Body of pancreas (tissue), 4 donors: Measurements from ENCODE around the gene KHK. TPM values are rescaled to one million over a fixed set of nuclear protein-coding genes. Genes with fewer than 3 reads are reported as not detected.

Experiments
- ATAC-seq: fragments of 150-250 bp; one replicate; pipeline ENCODE4 v1.9.1; 2016
- DNase-seq, 4 donors: peaks; one replicate each; pipeline ENCODE4 v3.0.0-alpha.2; 2019
- H3K27ac ChIP-seq, 4 donors: fragments of 200-600 bp; sonication (generic); 1 replicate in 3 of 4; 2 replicates in 1 of 4; pipeline versions ENCODE4 v1.5.1 to v1.6.1; 2016 to 2019; ENCODE audit warnings: mild to moderate bottlenecking in 1 of 4, mixed read lengths in 1 of 4, moderate library complexity in 1 of 4
- H3K27me3 ChIP-seq, 2 donors: fragments of 200-600 bp; sonication (generic); one replicate each; pipeline ENCODE4 v1.6.0; 2016; ENCODE audit warnings: mild to moderate bottlenecking in 1 of 2
- H3K36me3 ChIP-seq, 2 donors: fragments of 200-600 bp; sonication (generic); replicated peaks in 1 of 2; 2 replicates each; pipeline ENCODE4 v1.5.1; 2016; ENCODE audit warnings: low read depth in 2 of 2; ENCODE audit not compliant: insufficient read depth in 1 of 2
- H3K4me1 ChIP-seq: fragments of 200-600 bp; sonication (generic); one replicate; pipeline ENCODE4 v1.6.0; 2016
- H3K4me3 ChIP-seq, 2 donors: fragments of 200-600 bp; sonication (generic); 1 replicate in 1 of 2; 2 replicates in 1 of 2; pipeline ENCODE4 v1.5.1; 2016 to 2019
- H3K9me3 ChIP-seq, 3 donors: fragments of 200-600 bp; sonication (generic); 1 replicate in 2 of 3; 2 replicates in 1 of 3; pipeline ENCODE4 v1.5.1; 2016
- POLR2A ChIP-seq, 3 donors: fragments of 450-650 bp; IDR thresholded peaks; one replicate each; pipeline ENCODE4 v1.6.1; 2016; ENCODE audit warnings: antibody characterized with exemption in 3 of 3, mild to moderate bottlenecking in 2 of 3
- WGBS, 2 donors: methylation state at CpG; one replicate each; pipeline ENCODE4 v1.1.5; 2017; 5-methylcytosine and 5-hydroxymethylcytosine counted together
- intact Hi-C: fragments of 100-400 bp; cut with DNase I; formaldehyde crosslinking; loops from one replicate; pipeline ENCODE4 v1.15.1; 2023
- total RNA-seq, 2 donors: library from RNA; depleted of rRNA; stranded (reverse); fragments of >200 nt; gene quantifications; one replicate each; pipeline ENCODE4 v1.1.0, GENCODE V29; 2016
- TF ChIP-seq, protein P1 (sequence below), 7 experiments: fragments of 450-650 bp in 4 of 7; fragments of 200-600 bp in 3 of 7; sonication (generic) in 3 of 7; IDR thresholded peaks; one replicate each; pipeline ENCODE4 v1.5.1; 2016 to 2019; ENCODE audit warnings: antibody characterized with exemption in 7 of 7

Gene KHK
- total RNA-seq, 2 donors from 2014 or later, result 4.2 to 7.3 TPM

GRCh38 chr2:27053321-27053720 lies 33.3 kb upstream of the KHK start:
- intact Hi-C loops, result no loop called here

DNA sequence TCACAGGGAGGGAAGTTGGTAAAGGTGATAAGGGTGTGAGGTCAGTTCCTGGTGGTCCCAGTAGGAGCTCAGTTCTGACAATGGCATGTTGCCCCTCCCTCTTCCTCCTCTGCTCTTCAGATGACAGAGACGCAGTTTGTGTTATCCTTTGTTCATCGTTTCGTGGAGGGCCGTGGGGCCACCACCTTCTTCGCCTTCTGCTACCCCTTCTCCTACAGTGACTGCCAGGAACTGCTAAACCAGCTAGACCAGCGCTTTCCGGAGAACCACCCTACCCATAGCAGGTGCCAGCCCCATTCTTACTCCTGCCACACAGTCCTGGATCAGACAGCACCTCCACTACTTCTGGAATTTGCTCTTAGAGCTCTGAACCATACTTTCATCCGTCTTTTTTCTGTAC lies 32.8 kb upstream of the KHK start:
- Histone ChIP-seq H3K27ac (no peak overlapping the region), H3K36me3 (peaks cover 0 to 2% of the 10 kb centered on the region in 2 donors), H3K4me3 (no peak overlapping the region), H3K27me3 (no peaks in the 10 kb centered on the region), H3K9me3 (no peaks in the 10 kb centered on the region), H3K4me1 (peaks cover 22% of the 10 kb centered on the region)
- intact Hi-C loops, result no loop called here
- WGBS, 2 donors, result 87 to 88% methylated on average over 8 of the region's 8 CpGs
- ATAC-seq, result no peak
- DNase-seq, result no peak
- TF ChIP-seq POLR2A (IDR thresholded peaks at IDR 0.05), result no peak
- TF ChIP-seq, protein P1, sequence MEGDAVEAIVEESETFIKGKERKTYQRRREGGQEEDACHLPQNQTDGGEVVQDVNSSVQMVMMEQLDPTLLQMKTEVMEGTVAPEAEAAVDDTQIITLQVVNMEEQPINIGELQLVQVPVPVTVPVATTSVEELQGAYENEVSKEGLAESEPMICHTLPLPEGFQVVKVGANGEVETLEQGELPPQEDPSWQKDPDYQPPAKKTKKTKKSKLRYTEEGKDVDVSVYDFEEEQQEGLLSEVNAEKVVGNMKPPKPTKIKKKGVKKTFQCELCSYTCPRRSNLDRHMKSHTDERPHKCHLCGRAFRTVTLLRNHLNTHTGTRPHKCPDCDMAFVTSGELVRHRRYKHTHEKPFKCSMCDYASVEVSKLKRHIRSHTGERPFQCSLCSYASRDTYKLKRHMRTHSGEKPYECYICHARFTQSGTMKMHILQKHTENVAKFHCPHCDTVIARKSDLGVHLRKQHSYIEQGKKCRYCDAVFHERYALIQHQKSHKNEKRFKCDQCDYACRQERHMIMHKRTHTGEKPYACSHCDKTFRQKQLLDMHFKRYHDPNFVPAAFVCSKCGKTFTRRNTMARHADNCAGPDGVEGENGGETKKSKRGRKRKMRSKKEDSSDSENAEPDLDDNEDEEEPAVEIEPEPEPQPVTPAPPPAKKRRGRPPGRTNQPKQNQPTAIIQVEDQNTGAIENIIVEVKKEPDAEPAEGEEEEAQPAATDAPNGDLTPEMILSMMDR (IDR thresholded peaks at IDR 0.05), result no peak

More at GRCh38 chr2:27053321-27053720, 33.3 kb upstream of the KHK start:
- Histone ChIP-seq H3K27me3 (no peaks in the 10 kb centered on the region), H3K27ac (no peak overlapping the region), H3K36me3 (peaks cover 0 to 2% of the 10 kb centered on the region in 2 donors), H3K4me1 (peaks cover 21% of the 10 kb centered on the region), H3K9me3 (no peaks in the 10 kb centered on the region), H3K4me3 (no peak overlapping the region)
- TF ChIP-seq, protein P1 (IDR thresholded peaks at IDR 0.05), result no peak
- TF ChIP-seq POLR2A (IDR thresholded peaks at IDR 0.05), result no peak
- 78 to 79% methylated on average over 11 of the region's 11 CpGs for WGBS, 2 donors
- DNase-seq, result no peak
- no peak for ATAC-seq

DNA sequence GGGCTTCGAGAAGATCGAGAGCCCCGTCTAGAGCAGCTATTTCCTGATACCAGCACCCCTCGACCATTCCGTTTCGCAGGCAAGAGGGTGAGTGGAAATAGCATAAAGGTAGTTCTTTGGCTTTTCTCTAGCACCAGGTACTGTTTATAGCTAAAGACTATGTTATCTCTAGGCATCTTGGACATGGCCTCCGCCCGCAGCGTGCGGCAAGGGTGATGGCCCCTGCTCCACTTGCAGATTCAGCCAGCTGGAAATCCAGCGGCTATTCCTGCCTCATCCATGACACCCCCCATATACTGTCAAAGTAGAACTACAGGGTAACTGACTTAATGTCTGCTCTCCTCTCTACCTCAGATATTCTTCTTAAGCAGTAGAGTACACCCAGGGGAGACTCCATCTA lies 31.9 kb upstream of the KHK start:
- Histone ChIP-seq H3K4me1 (peaks cover 25% of the 10 kb centered on the region), H3K4me3 (no peak overlapping the region), H3K9me3 (no peaks in the 10 kb centered on the region), H3K27ac (no peak overlapping the region), H3K27me3 (no peaks in the 10 kb centered on the region), H3K36me3 (peaks cover 0 to 2% of the 10 kb centered on the region in 2 donors)
- WGBS, 2 donors, result 92 to 96% methylated on average over 11 of the region's 11 CpGs
- DNase-seq (no peak), ATAC-seq (no peak)
- intact Hi-C loops, result no loop called here
- TF ChIP-seq POLR2A (IDR thresholded peaks at IDR 0.05), result no peak
- TF ChIP-seq, protein P1 (IDR thresholded peaks at IDR 0.05), result no peak

DNA sequence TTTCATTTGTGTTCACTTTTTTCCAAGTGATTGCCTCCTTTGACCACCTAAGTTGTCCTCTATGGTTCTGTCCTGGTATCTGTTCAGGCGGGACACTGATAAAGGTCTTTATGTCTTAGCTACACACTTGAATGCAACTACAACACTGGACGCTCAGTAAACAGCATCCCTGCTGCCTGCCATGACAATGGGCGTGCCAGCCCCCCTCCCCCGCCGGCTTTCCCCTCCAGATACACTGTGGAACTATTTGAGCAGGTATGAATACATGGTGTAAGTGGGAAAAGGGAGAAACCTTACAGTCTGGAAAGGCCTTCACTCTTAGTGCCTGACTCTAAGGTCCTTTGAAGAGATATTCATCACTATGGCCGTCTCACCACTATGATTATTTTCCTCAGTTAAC lies 29.4 kb upstream of the KHK start:
- TF ChIP-seq, protein P1 (IDR thresholded peaks at IDR 0.05), result no peak
- Histone ChIP-seq H3K36me3 (peaks cover 0 to 2% of the 10 kb centered on the region in 2 donors), H3K4me3 (no peak overlapping the region), H3K9me3 (no peaks in the 10 kb centered on the region), H3K27ac (no peak overlapping the region), H3K4me1 (peaks cover 21% of the 10 kb centered on the region), H3K27me3 (no peaks in the 10 kb centered on the region)
- DNase-seq (no peak), ATAC-seq (no peak)
- WGBS, 2 donors, result 88 to 93% methylated on average over 6 of the region's 6 CpGs
- intact Hi-C loops, result no loop called here

DNA sequence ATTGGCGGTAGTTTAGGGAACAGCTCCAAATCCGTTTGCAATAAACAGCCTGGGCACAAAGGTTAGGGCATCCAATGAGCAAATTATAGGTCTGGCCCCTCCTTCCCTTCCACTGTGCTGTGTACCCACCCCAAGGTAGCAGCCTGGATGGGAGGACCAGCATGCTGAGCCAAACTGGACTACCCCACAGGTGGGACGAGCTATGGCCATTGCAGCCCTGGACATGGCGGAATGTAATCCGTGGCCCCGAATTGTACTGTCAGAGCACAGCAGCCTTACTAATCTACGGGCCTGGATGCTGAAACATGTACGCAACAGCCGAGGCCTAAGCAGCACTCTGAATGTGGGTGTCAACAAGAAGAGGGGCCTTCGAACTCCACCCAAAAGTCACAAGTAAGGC lies 28.4 kb upstream of the KHK start:
- ATAC-seq (no peak), DNase-seq (no peak)
- Histone ChIP-seq H3K27ac (no peak overlapping the region), H3K9me3 (no peaks in the 10 kb centered on the region), H3K36me3 (peaks cover 0 to 2% of the 10 kb centered on the region in 2 donors), H3K4me3 (no peak overlapping the region), H3K4me1 (peaks cover 15% of the 10 kb centered on the region), H3K27me3 (no peaks in the 10 kb centered on the region)
- 88 to 96% methylated on average over 10 of the region's 10 CpGs for whole genome bisulfite sequencing, 2 donors
- intact Hi-C loops, result no loop called here
- TF ChIP-seq, protein P1 (IDR thresholded peaks at IDR 0.05), result no peak
- no peak for TF ChIP-seq POLR2A (IDR thresholded peaks at IDR 0.05)
